HTR-8/SVneo (cell line): ENCODE results near the gene IRX2.

Source experiments
- DNase-seq: peaks from one replicate; pipeline ENCODE4 v3.0.0; 2011; ENCODE audit warnings: low spot score, mixed read lengths; ENCODE audit not compliant: insufficient read length
- FAIRE-seq: peaks from 2 replicates; lab custom pipeline; 2011; peaks lifted over from hg19 to GRCh38; lab: Jason Lieb, UNC

IRX2 gene

GRCh38 chr5:2756211-2757152 is 5.0 kb upstream of the IRX2 start:
- no peak for DNase-seq
- no peak for FAIRE-seq

- no peak for DNase-seq
- no peak for FAIRE-seq
Measured at GRCh38 chr5:2755681-2756171, 4.2 kb upstream of the IRX2 start.

GRCh38 chr5:2755076-2755680 is 3.7 kb upstream of the IRX2 start:
- no peak for FAIRE-seq

GRCh38 chr5:2754581-2755075 is 3.2 kb upstream of the IRX2 start:
- DNase-seq (no peak), FAIRE-seq (no peak)

More at GRCh38 chr5:2755076-2755680, 3.7 kb upstream of the IRX2 start:
- DNase-seq, result no peak

GRCh38 chr5:2753452-2754420 is 2.3 kb upstream of the IRX2 start:
- FAIRE-seq, result no peak
- DNase-seq, result no peak

GRCh38 chr5:2752821-2753439 is 1.5 kb upstream of the IRX2 start:
- DNase-seq (no peak), FAIRE-seq (no peak)

GRCh38 chr5:2752059-2752820 is 763 bp upstream of the IRX2 start:
- FAIRE-seq, result no peak
- DNase-seq, result no peak

- DNase-seq (no peak), FAIRE-seq (no peak)
Measured at GRCh38 chr5:2750758-2751464, 566 bp downstream of the IRX2 start.

GRCh38 chr5:2750026-2750757 is 1.3 kb downstream of the IRX2 start:
- DNase-seq (no peak), FAIRE-seq (no peak)

GRCh38 chr5:2749514-2750025 is 1.9 kb downstream of the IRX2 start:
- no peak for DNase-seq
- FAIRE-seq, result no peak

- FAIRE-seq (no peak), DNase-seq (no peak)
Measured at GRCh38 chr5:2748861-2749513, 2.5 kb downstream of the IRX2 start.

GRCh38 chr5:2748179-2748860 is 3.2 kb downstream of the IRX2 start:
- no peak for DNase-seq
- no peak for FAIRE-seq

GRCh38 chr5:2747363-2748162 is 3.9 kb downstream of the IRX2 start:
- FAIRE-seq (no peak), DNase-seq (no peak)

GRCh38 chr5:2746561-2747032 is 4.9 kb downstream of the IRX2 start:
- FAIRE-seq (no peak), DNase-seq (no peak)

- no peak for DNase-seq
- no peak for FAIRE-seq
Measured at GRCh38 chr5:2744485-2744884, 7.0 kb downstream of the IRX2 start.
